ENCODE measurements around the gene AGPAT4. TPM values are rescaled to one million over a fixed set of nuclear protein-coding genes. Genes with fewer than 3 reads are reported as not detected.

AGPAT4 gene
- polyA plus RNA-seq, 1 of the 3 experiments (the other 2 are of a cell fraction), result 3.9 TPM

GRCh38 chr6:161138543-161139303 is 135.1 kb downstream of the AGPAT4 start:
- no peak overlapping the region for H3K4me2 ChIP-seq
- ChIA-PET CTCF (interaction anchor here (0.6 to 1.1 kb wide), 4 partner anchors 208 to 235 kb away, joined by 3 read pairs; no protein-coding TSS in a partner anchor), POLR2A (no interaction called here)
- H3K4me1 ChIP-seq (ENCODE audit: control insufficient read depth in 1 of 2, insufficient read depth in 2 of 2, low read depth in 1 of 2, low read length in 1 of 2), result no peaks in the 10 kb centered on the region
- no peak overlapping the region for H3K9ac ChIP-seq
- no peak overlapping the region for H3K4me3 ChIP-seq (ENCODE audit: low read depth in 2 of 2, low read length in 1 of 2)
- H2AFZ ChIP-seq (ENCODE audit: low read depth), result no peak overlapping the region
- WGBS (ENCODE audit: low lambda C conversion rate), result 95% methylated on average over 10 of the region's 23 CpGs
- no peak overlapping the region for H3K27ac ChIP-seq (ENCODE audit: low read depth in 2 of 2, low read length in 1 of 2)
- TF ChIP-seq NRF1 (IDR thresholded peaks at IDR 0.05; ENCODE audit: low read depth, low read length), result no peak
- TF ChIP-seq TAF1 (IDR thresholded peaks at IDR 0.05; ENCODE audit: borderline replicate concordance, low read depth, low read length), result no peak
- TF ChIP-seq POLR2AphosphoS5 (IDR thresholded peaks at IDR 0.05; ENCODE audit: low read depth, low read length), result no peak
- TF ChIP-seq NFIC (IDR thresholded peaks at IDR 0.05; ENCODE audit: borderline replicate concordance), result no peak
- TF ChIP-seq TEAD4 (IDR thresholded peaks at IDR 0.05; ENCODE audit: borderline replicate concordance, insufficient read depth), result no peak
- no peak for TF ChIP-seq IRF3 (IDR thresholded peaks at IDR 0.05; ENCODE audit: low read depth, low read length)
- no peak for TF ChIP-seq CHD2 (IDR thresholded peaks at IDR 0.05; ENCODE audit: low read length, partially characterized antibody)
- no peak for TF ChIP-seq RFX5 (IDR thresholded peaks at IDR 0.05; ENCODE audit: low read length)
- TF ChIP-seq RXRA (IDR thresholded peaks at IDR 0.05; ENCODE audit: borderline replicate concordance, low read depth), result no peak
- TF ChIP-seq YY1 (IDR thresholded peaks at IDR 0.05; ENCODE audit: low read depth), result no peak
- TF ChIP-seq MAX (IDR thresholded peaks at IDR 0.05; ENCODE audit: low read depth), result no peak
- TF ChIP-seq EP300 (IDR thresholded peaks at IDR 0.05; ENCODE audit: borderline replicate concordance in 1 of 2, low read depth in 1 of 2, low read length in 1 of 2), result no peak
- TF ChIP-seq MEF2A (IDR thresholded peaks at IDR 0.05; ENCODE audit: borderline replicate concordance, low read depth), result no peak
- no peak for TF ChIP-seq ZBTB33 (IDR thresholded peaks at IDR 0.05; ENCODE audit: borderline replicate concordance, low read depth)
- no peak for TF ChIP-seq SMC3 (IDR thresholded peaks at IDR 0.05; ENCODE audit: low read depth, low read length)
- TF ChIP-seq EZH2phosphoT487 (IDR thresholded peaks at IDR 0.05; ENCODE audit: borderline replicate concordance, low read depth), result no peak
- H3K9me3 ChIP-seq, result no peaks in the 10 kb centered on the region
- no peaks in the 10 kb centered on the region for H3F3A ChIP-seq (replicated peaks; ENCODE audit: insufficient read depth)
- no peaks in the 10 kb centered on the region for H4K20me1 ChIP-seq (ENCODE audit: insufficient read depth)
- no peak for DNase-seq
- peaks cover 1 to 9% of the 10 kb centered on the region in 2 experiments for H3K36me3 ChIP-seq (replicated peaks in 1 of 2; ENCODE audit: control insufficient read depth in 1 of 2, insufficient read depth in 2 of 2, low read length in 1 of 2)
- H3K9me2 ChIP-seq, result no peaks in the 10 kb centered on the region
- no peaks in the 10 kb centered on the region for H3K79me2 ChIP-seq (ENCODE audit: insufficient read depth)
- no peaks in the 10 kb centered on the region for H3K27me3 ChIP-seq (ENCODE audit: insufficient read depth)
